Vagina (tissue), 2 donors: ENCODE data around the gene GTF2H4. TPM values are rescaled to one million over a fixed set of nuclear protein-coding genes. Genes with fewer than 3 reads are reported as not detected.

Source experiments
- DNase-seq, 2 donors: peaks; one replicate each; pipeline ENCODE4 v3.0.0-alpha.2; 2017; ENCODE audit errors: extremely low spot score in 2 of 2
- H3K27ac ChIP-seq: fragments of 200-600 bp; sonication (generic); one replicate; pipeline ENCODE4 v1.5.1; 2019
- H3K27me3 ChIP-seq: fragments of 200-600 bp; sonication (generic); one replicate; pipeline ENCODE4 v1.5.1; 2019
- H3K36me3 ChIP-seq, 2 donors: fragments of 200-600 bp; sonication (generic); one replicate each; pipeline ENCODE4 v1.5.1; 2017 to 2019
- H3K4me1 ChIP-seq: fragments of 200-600 bp; sonication (generic); one replicate; pipeline ENCODE4 v1.5.1; 2019
- H3K4me3 ChIP-seq, 2 donors: fragments of 200-600 bp; sonication (generic); 1 replicate in 1 of 2; 2 replicates in 1 of 2; pipeline ENCODE4 v1.5.1; 2016 to 2019
- H3K9me3 ChIP-seq: fragments of 200-600 bp; sonication (generic); one replicate; pipeline ENCODE4 v1.5.1; 2019
- CTCF ChIP-seq, 3 experiments: fragments of 450-650 bp in 2 of 3; fragments of 200-600 bp in 1 of 3; sonication (generic) in 1 of 3; IDR thresholded peaks; one replicate each; pipeline ENCODE4 v1.5.1; 2017 to 2019; ENCODE audit warnings: antibody characterized with exemption in 3 of 3, mild to moderate bottlenecking in 2 of 3, moderate library complexity in 2 of 3
- POLR2A ChIP-seq, 2 donors: fragments of 450-650 bp; IDR thresholded peaks; one replicate each; pipeline ENCODE4 v1.6.1; 2017; ENCODE audit warnings: antibody characterized with exemption in 2 of 2, mild to moderate bottlenecking in 2 of 2, moderate library complexity in 2 of 2
- POLR2AphosphoS5 ChIP-seq, 2 donors: sonication (generic); formaldehyde crosslinking; IDR thresholded peaks; one replicate each; pipeline ENCODE4 v1.9.0; 2017; ENCODE audit warnings: antibody characterized with exemption in 2 of 2, mild to moderate bottlenecking in 2 of 2, low read depth in 1 of 2; ENCODE audit not compliant: insufficient read depth in 1 of 2
- intact Hi-C: fragments of 100-400 bp; cut with DNase I; formaldehyde crosslinking; loops from one replicate; pipeline ENCODE4 v1.15.1; 2023
- microRNA-seq: library from miRNA; unstranded; fragments of <30 nt; microRNA quantifications from one replicate; pipeline ENCODE4, GENCODE V29; 2017; ENCODE audit warnings: borderline number of aligned reads, borderline replicate concordance
- small RNA-seq: library from RNA; depleted of rRNA; stranded (forward); fragments of <200 nt; gene quantifications from one replicate; pipeline ENCODE3, GENCODE V24; 2016
- total RNA-seq: library from RNA; depleted of rRNA; stranded (reverse); fragments of >200 nt; gene quantifications from one replicate; pipeline ENCODE4 v1.2.3, GENCODE V29; 2016

Gene GTF2H4
- total RNA-seq, 1 donor from 2014 or later: 16.7 TPM

- no peaks in the 10 kb centered on the region for H3K27me3 ChIP-seq
- TF ChIP-seq POLR2AphosphoS5 (IDR thresholded peaks at IDR 0.05; ENCODE audit: insufficient read depth in 1 of 2, low read depth in 1 of 2): no peak
- TF ChIP-seq POLR2A (IDR thresholded peaks at IDR 0.05): no peak
- TF ChIP-seq CTCF (IDR thresholded peaks at IDR 0.05): no peak
- intact Hi-C loops: no loop called here
- H3K36me3 ChIP-seq: no peaks in the 10 kb centered on the region
- no peak overlapping the region for H3K27ac ChIP-seq
- H3K4me1 ChIP-seq: peaks cover 5% of the 10 kb centered on the region
- no peak for DNase-seq
- H3K9me3 ChIP-seq: no peaks in the 10 kb centered on the region
- H3K4me3 ChIP-seq: no peak overlapping the region
Measured at GRCh38 chr6:30960907-30961673, 53.1 kb downstream of the GTF2H4 start.

- H3K4me3 ChIP-seq: no peak overlapping the region
- intact Hi-C loops: no loop called here
- no peaks in the 10 kb centered on the region for H3K36me3 ChIP-seq
- H3K9me3 ChIP-seq: no peaks in the 10 kb centered on the region
- H3K4me1 ChIP-seq: no peaks in the 10 kb centered on the region
- no peak for TF ChIP-seq CTCF (IDR thresholded peaks at IDR 0.05)
- TF ChIP-seq POLR2A (IDR thresholded peaks at IDR 0.05): no peak
- TF ChIP-seq POLR2AphosphoS5 (IDR thresholded peaks at IDR 0.05; ENCODE audit: insufficient read depth in 1 of 2, low read depth in 1 of 2): no peak
- DNase-seq: no peak
- no peaks in the 10 kb centered on the region for H3K27me3 ChIP-seq
- no peak overlapping the region for H3K27ac ChIP-seq
Measured at GRCh38 chr6:30962716-30963115, 54.7 kb downstream of the GTF2H4 start.

GRCh38 chr6:30963641-30964040, 55.6 kb downstream of the GTF2H4 start:
- no peak overlapping the region for H3K4me3 ChIP-seq
- H3K27me3 ChIP-seq: no peaks in the 10 kb centered on the region
- no peak overlapping the region for H3K27ac ChIP-seq
- DNase-seq: no peak
- intact Hi-C loops: no loop called here
- TF ChIP-seq CTCF (IDR thresholded peaks at IDR 0.05) (no peak), POLR2A (IDR thresholded peaks at IDR 0.05) (no peak), POLR2AphosphoS5 (IDR thresholded peaks at IDR 0.05; ENCODE audit: insufficient read depth in 1 of 2, low read depth in 1 of 2) (no peak)
- no peaks in the 10 kb centered on the region for H3K9me3 ChIP-seq
- no peaks in the 10 kb centered on the region for H3K36me3 ChIP-seq
- H3K4me1 ChIP-seq: no peaks in the 10 kb centered on the region

Small RNA genes within 50 kb of the gene (microRNA-seq; reads per million reads assigned to microRNA genes)
- gene MIR4640: 2.9 reads per million

Small RNA genes within 50 kb of the gene (small RNA-seq; reads per million reads assigned to genes)
- gene RF00019: not detected

Other genes with a start within 250 kb of the GTF2H4 start
- 24.8 TPM for gene DHX16, start 235.2 kb upstream of the GTF2H4 start, total RNA-seq
- gene PPP1R18, start 221.6 kb upstream of the GTF2H4 start, total RNA-seq: 42.5 TPM
- gene NRM, start 217.2 kb upstream of the GTF2H4 start, total RNA-seq: 6.1 TPM
- 12.3 TPM for gene MDC1, start 190.9 kb upstream of the GTF2H4 start, total RNA-seq
- gene TUBB, start 187.9 kb upstream of the GTF2H4 start, total RNA-seq: 293 TPM
- gene FLOT1, start 165.5 kb upstream of the GTF2H4 start, total RNA-seq: 165 TPM
- 40.5 TPM for gene IER3, start 163.7 kb upstream of the GTF2H4 start, total RNA-seq
- 71.5 TPM for gene DDR1, start 23.7 kb upstream of the GTF2H4 start, total RNA-seq
- gene VARS2, start 6.0 kb downstream of the GTF2H4 start, total RNA-seq: 18.9 TPM
- not detected for gene SFTA2, start 24.0 kb downstream of the GTF2H4 start, total RNA-seq
- 0.49 TPM for gene MUCL3, start 32.8 kb downstream of the GTF2H4 start, total RNA-seq
- 207 TPM for gene MUC21, start 75.5 kb downstream of the GTF2H4 start, total RNA-seq
- 2.9 TPM for gene MUC22, start 102.3 kb downstream of the GTF2H4 start, total RNA-seq
- not detected for gene C6orf15, start 204.4 kb downstream of the GTF2H4 start, total RNA-seq
- gene PSORS1C1, start 206.6 kb downstream of the GTF2H4 start, total RNA-seq: 9.6 TPM
- 1.5 TPM for gene CDSN, start 212.2 kb downstream of the GTF2H4 start, total RNA-seq
- gene PSORS1C2, start 230.9 kb downstream of the GTF2H4 start, total RNA-seq: not detected
- gene CCHCR1, start 249.6 kb downstream of the GTF2H4 start, total RNA-seq: 21.9 TPM